NCI-H1417 treated with DMSO at 0.1 percent for 48 hours (cell line): ENCODE measurements around the gene SHTN1.

ENCODE experiments used
- DNase-seq: peaks from one replicate; lab custom pipeline; 2025; lab: John Stamatoyannopoulos, UW

Gene SHTN1

GRCh38 chr10:117005026-117005526 lies at the start of gene SHTN1:
Gene SHTN1 (minus strand): TSS chr10:117005187. CDS start chr10:117005079, 108 bp downstream.
- DNase-seq = peak; percentile 37

GRCh38 chr10:117053482-117053881 lies 48.5 kb upstream of the SHTN1 start:
- DNase-seq = no peak

- peak; percentile 97 for DNase-seq
Measured at GRCh38 chr10:117047947-117048346, 43.0 kb upstream of the SHTN1 start.

- DNase-seq = no peak
Measured at GRCh38 chr10:117016266-117016665, 11.3 kb upstream of the SHTN1 start.

GRCh38 chr10:117014835-117015234 lies 9.8 kb upstream of the SHTN1 start:
- DNase-seq = no peak

- no peak for DNase-seq
Measured at GRCh38 chr10:117007080-117007479, 2.1 kb upstream of the SHTN1 start.

- no peak for DNase-seq
Measured at GRCh38 chr10:117005527-117006055, 604 bp upstream of the SHTN1 start.

GRCh38 chr10:117004227-117005025 lies 561 bp downstream of the SHTN1 start:
- DNase-seq = no peak

GRCh38 chr10:117003336-117003735 lies 1.7 kb downstream of the SHTN1 start:
- DNase-seq = no peak

- DNase-seq = no peak
Measured at GRCh38 chr10:117002206-117002605, 2.8 kb downstream of the SHTN1 start.

- DNase-seq = no peak
Measured at GRCh38 chr10:117001144-117001543, 3.8 kb downstream of the SHTN1 start.

- no peak for DNase-seq
Measured at GRCh38 chr10:117000580-117000979, 4.4 kb downstream of the SHTN1 start.

GRCh38 chr10:116998172-116998571 lies 6.8 kb downstream of the SHTN1 start:
- DNase-seq = no peak

- DNase-seq = no peak
Measured at GRCh38 chr10:116997015-116997414, 8.0 kb downstream of the SHTN1 start.

GRCh38 chr10:116995648-116996047 lies 9.3 kb downstream of the SHTN1 start:
- no peak for DNase-seq

GRCh38 chr10:116994113-116994890 lies 10.7 kb downstream of the SHTN1 start:
- no peak for DNase-seq

- no peak for DNase-seq
Measured at GRCh38 chr10:116993610-116994009, 11.4 kb downstream of the SHTN1 start.

- no peak for DNase-seq
Measured at GRCh38 chr10:116992183-116992582, 12.8 kb downstream of the SHTN1 start.

GRCh38 chr10:116990276-116990800 lies 14.6 kb downstream of the SHTN1 start:
- no peak for DNase-seq

GRCh38 chr10:116989439-116989838 lies 15.5 kb downstream of the SHTN1 start:
- DNase-seq = no peak

- DNase-seq = no peak
Measured at GRCh38 chr10:116988311-116988710, 16.7 kb downstream of the SHTN1 start.

GRCh38 chr10:116985611-116986010 lies 19.4 kb downstream of the SHTN1 start:
- DNase-seq = no peak
